GM12878 (cell line): ENCODE data around the gene RAET1E. TPM values are rescaled to one million over a fixed set of nuclear protein-coding genes. Genes with fewer than 3 reads are reported as not detected.

ENCODE experiments used
- ATAC-seq: fragments of 200-7000 bp; cut with Tn5 transposase; 3 replicates; pipeline ENCODE4 v1.9.1; 2020; ENCODE audit warnings: mild to moderate bottlenecking, moderate library complexity
- BruUV-seq: library from RNA; stranded (reverse); fragments of 400-500 nt; replicated peaks from 2 replicates; lab custom pipeline; 2021; lab: Mats Ljungman, UMichigan
- CTCF ChIA-PET: fragments of 300-600 bp; sonication (Branson Sonifier 250); formaldehyde crosslinking; extraction: SDS; loops from one replicate; lab custom pipeline; 2021; ENCODE audit warnings: inconsistent platforms; lab: Yijun Ruan, JAX
- POLR2A ChIA-PET: fragments of 350-600 bp; formaldehyde crosslinking; extraction: SDS; loops from one replicate; lab custom pipeline; 2021; ENCODE audit warnings: inconsistent platforms; lab: Charles Lee
- RAD21 ChIA-PET: fragments of 300-600 bp; sonication (Branson Sonifier 250); formaldehyde crosslinking; loops from one replicate; lab custom pipeline; 2023; ENCODE audit warnings: antibody characterized with exemption; ENCODE audit not compliant: unreplicated experiment; lab: Charles Lee
- SMC1A ChIA-PET: fragments of 300-600 bp; sonication (Branson Sonifier 250); formaldehyde crosslinking; loops from one replicate; lab custom pipeline; 2023; ENCODE audit not compliant: unreplicated experiment, uncharacterized antibody; lab: Charles Lee
- DNase-seq: peaks from one replicate; pipeline ENCODE4 v3.0.0-alpha.2; 2011; ENCODE audit warnings: low read depth, low spot score
- FAIRE-seq: peaks from 3 replicates; lab custom pipeline; 2011; peaks lifted over from hg19 to GRCh38; lab: Jason Lieb, UNC
- H2AFZ ChIP-seq: 2 replicates; pipeline ENCODE4 v1.6.0; 2011; ENCODE audit warnings: low read depth, low read length, control low read depth; ENCODE audit not compliant: control insufficient read depth
- H3K27ac ChIP-seq: 2 replicates; pipeline ENCODE4 v1.5.1; 2011; ENCODE audit warnings: control low read depth; ENCODE audit not compliant: control insufficient read depth, insufficient read depth
- H3K27me3 ChIP-seq, 2 experiments: replicated peaks in 1 of 2; 2 replicates each; pipeline versions ENCODE4 v1.6.0 to v1.6.1; 2011; ENCODE audit warnings: low read length in 1 of 2; ENCODE audit not compliant: control insufficient read depth in 2 of 2, insufficient read depth in 2 of 2
- H3K36me3 ChIP-seq, 2 experiments: 2 replicates each; pipeline ENCODE4 v1.5.1; 2011; ENCODE audit warnings: low read length in 1 of 2; ENCODE audit not compliant: control insufficient read depth in 2 of 2, insufficient read depth in 2 of 2
- H3K4me1 ChIP-seq: 2 replicates; pipeline ENCODE4 v1.6.1; 2011; ENCODE audit warnings: mild to moderate bottlenecking, low read length, moderate library complexity, mixed read lengths; ENCODE audit not compliant: control insufficient read depth, insufficient read depth
- H3K4me2 ChIP-seq: 2 replicates; pipeline ENCODE4 v1.6.0; 2011; ENCODE audit warnings: control low read depth; ENCODE audit not compliant: control insufficient read depth, insufficient read depth
- H3K4me3 ChIP-seq: fragments of 200-600 bp; sonication (generic); 2 replicates; pipeline ENCODE4 v1.5.1; 2016
- H3K79me2 ChIP-seq: 2 replicates; pipeline ENCODE4 v1.6.0; 2011; ENCODE audit warnings: low read length; ENCODE audit not compliant: control insufficient read depth, insufficient read depth
- H3K9ac ChIP-seq: 2 replicates; pipeline ENCODE4 v1.8.0; 2011; ENCODE audit warnings: low read length, control low read depth, mixed read lengths; ENCODE audit not compliant: control insufficient read depth, insufficient read depth
- H3K9me3 ChIP-seq: replicated peaks from 3 replicates; pipeline ENCODE4 v1.5.1; 2011; ENCODE audit warnings: mild to moderate bottlenecking, low read length; ENCODE audit not compliant: control insufficient read depth, insufficient read depth
- H4K20me1 ChIP-seq: 2 replicates; pipeline ENCODE4 v1.6.0; 2011; ENCODE audit not compliant: control insufficient read depth, insufficient read depth
- CEBPB ChIP-seq, 2 experiments: fragments of 150-350 bp in 1 of 2; IDR thresholded peaks; 2 replicates each; pipeline ENCODE4 v1.6.1; 2012 to 2014; ENCODE audit warnings: low read depth in 2 of 2, low read length in 2 of 2, borderline replicate concordance in 1 of 2, inconsistent platforms in 1 of 2
- FOS ChIP-seq: IDR thresholded peaks from 3 replicates; pipeline ENCODE4 v1.6.1; 2011; ENCODE audit warnings: borderline replicate concordance; ENCODE audit not compliant: insufficient read length; ENCODE audit errors: extremely low read depth
- HCFC1 ChIP-seq: fragments of 150-350 bp; IDR thresholded peaks from 2 replicates; pipeline ENCODE4 v1.6.1; 2014; ENCODE audit warnings: low read length
- JUND ChIP-seq: IDR thresholded peaks from 2 replicates; pipeline ENCODE4 v1.6.1; 2012; ENCODE audit warnings: low read depth, mild to moderate bottlenecking, low read length, improper control_type of control experiment, moderate library complexity
- LARP7 ChIP-seq: fragments of 450-650 bp; IDR thresholded peaks from 2 replicates; pipeline ENCODE4 v1.6.1; 2017; ENCODE audit warnings: mild to moderate bottlenecking
- NBN ChIP-seq: fragments of 450-650 bp; IDR thresholded peaks from 2 replicates; pipeline ENCODE4 v1.6.1; 2016
- PAX5 ChIP-seq: IDR thresholded peaks from 2 replicates; pipeline ENCODE4 v1.6.1; 2011; ENCODE audit warnings: low read depth, low read length, borderline replicate concordance
- POLR2A ChIP-seq: IDR thresholded peaks from 2 replicates; pipeline ENCODE4 v1.6.1; 2011; ENCODE audit warnings: low read depth, mild to moderate bottlenecking, low read length
- POU2F2 ChIP-seq: IDR thresholded peaks from 3 replicates; pipeline ENCODE4 v1.6.1; 2011; ENCODE audit warnings: low read depth, mild to moderate bottlenecking, low read length, borderline replicate concordance
- RBBP5 ChIP-seq: fragments of 200-600 bp; sonication (generic); conservative IDR thresholded peaks from 2 replicates; pipeline ENCODE4 v1.6.1; 2016
- SIN3A ChIP-seq: IDR thresholded peaks from 2 replicates; pipeline ENCODE4 v1.6.1; 2012; ENCODE audit warnings: low read depth, low read length, improper control_type of control experiment
- SUPT20H ChIP-seq: IDR thresholded peaks from 2 replicates; pipeline ENCODE4 v1.6.1; 2011; ENCODE audit warnings: low read depth, mild to moderate bottlenecking, low read length, moderate library complexity, borderline replicate concordance; ENCODE audit not compliant: control insufficient read depth
- TCF12 ChIP-seq: IDR thresholded peaks from 2 replicates; pipeline ENCODE4 v1.6.1; 2011; ENCODE audit warnings: low read depth, mild to moderate bottlenecking, low read length
- ZBED1 ChIP-seq: IDR thresholded peaks from 2 replicates; pipeline ENCODE4 v1.6.1; 2016; ENCODE audit warnings: borderline replicate concordance
- WGBS: methylation state at CpG from one replicate; pipeline ENCODE4 v1.1.6; 2016; ENCODE audit warnings: low lambda C conversion rate; ENCODE audit not compliant: insufficient replicate concordance, insufficient coverage; ENCODE audit errors: missing lambda C conversion rate; 5-methylcytosine and 5-hydroxymethylcytosine counted together
- in situ Hi-C: fragments of 300-500 bp; cut with MboI; formaldehyde crosslinking; loops from 9 replicates; pipeline ENCODE4 v1.14.3; 2018; ENCODE audit warnings: mixed read lengths
- intact Hi-C: fragments of 100-400 bp; cut with micrococcal nuclease; formaldehyde crosslinking; loops from one replicate; pipeline ENCODE4 v1.14.2; 2022; ENCODE audit not compliant: unreplicated experiment
- polyA plus RNA-seq, 11 experiments: library from polyadenylated mRNA; depleted of rRNA in 4 of 11; unstranded in 6 of 11; stranded (reverse) in 5 of 11; fragments of >200 nt; fragmentation: Nextera tagmentation in 4 of 11; fragmentation: Illumina TruSeq in 1 of 11; extraction: Ambion mirVana in 4 of 11; extraction: Trizol in 1 of 11; gene quantifications; 1 replicate in 1 of 11; 2 replicates in 10 of 11; pipeline versions ENCODE4 v1.2.1 to v1.2.3, GENCODE V29; 2011 to 2016; ENCODE audit warnings: inconsistent platforms in 2 of 11, missing spikeins in 2 of 11, low read depth in 1 of 11
- total RNA-seq, 4 experiments: library from RNA; depleted of rRNA in 3 of 4; stranded (reverse); fragments of >200 nt in 3 of 4; fragmentation: Illumina TruSeq in 1 of 4; extraction: Trizol in 1 of 4; gene quantifications; 2 replicates each; pipeline versions ENCODE4 v1.2.1 to v1.2.3, GENCODE V29; 2013 to 2021
- TF ChIP-seq, protein P1 (sequence below): IDR thresholded peaks from 2 replicates; pipeline ENCODE4 v1.6.1; 2012; ENCODE audit warnings: low read depth, low read length, improper control_type of control experiment

The RAET1E gene
- total and polyA plus RNA-seq, 10 of the 15 experiments (the other 5 are each of a cell fraction or from before 2014, with no cell fraction given): not detected

DNA sequence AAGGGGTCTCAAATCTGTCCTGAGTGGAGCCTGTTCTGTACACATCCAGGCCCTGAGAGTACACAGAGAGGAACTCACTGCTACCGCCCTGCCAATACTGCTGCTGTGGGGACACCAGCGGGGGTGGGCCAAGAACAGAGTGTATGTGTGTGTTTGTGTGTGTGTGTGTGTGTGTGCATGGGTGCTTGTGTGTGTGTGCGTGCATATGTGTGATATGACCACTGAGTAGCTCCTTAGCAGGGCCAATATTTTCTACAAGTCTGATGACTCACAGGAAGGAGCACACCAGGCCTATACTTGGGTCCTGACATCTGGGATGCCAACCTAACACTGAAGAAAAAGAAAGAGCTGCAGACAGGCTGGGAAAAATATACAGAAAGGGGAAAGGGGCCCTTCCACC is 1.4 kb downstream of the RAET1E start:
- DNase-seq: no peak
- H2AFZ ChIP-seq: no peak overlapping the region
- SMC1A ChIA-PET: no interaction called here
- no peaks in the 10 kb centered on the region for H3K4me1 ChIP-seq
- no TSS peak for BruUV-seq
- TF ChIP-seq LARP7 (no peak), POU2F2 (no peak), ZBED1 (no peak), HCFC1 (no peak), SUPT20H (no peak), SIN3A (no peak), CEBPB (IDR thresholded peaks at IDR 0.05; ENCODE audit: borderline replicate concordance in 1 of 2, low read depth in 2 of 2, low read length in 2 of 2) (no peak), PAX5 (no peak), RBBP5 (no peak), FOS (no peak), POLR2A (no peak), JUND (no peak), NBN (no peak), TCF12 (no peak)
- TF ChIP-seq, protein P1, sequence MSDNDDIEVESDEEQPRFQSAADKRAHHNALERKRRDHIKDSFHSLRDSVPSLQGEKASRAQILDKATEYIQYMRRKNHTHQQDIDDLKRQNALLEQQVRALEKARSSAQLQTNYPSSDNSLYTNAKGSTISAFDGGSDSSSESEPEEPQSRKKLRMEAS: no peak
- no peak overlapping the region for H3K4me2 ChIP-seq
- CTCF ChIA-PET: interaction anchor here (0.6 kb wide), 1 partner anchor 31 kb away, joined by 3 read pairs; no protein-coding TSS in a partner anchor
- POLR2A ChIA-PET: no interaction called here
- ATAC-seq: no peak
- no peaks in the 10 kb centered on the region for H3K9me3 ChIP-seq
- H3K36me3 ChIP-seq: no peaks in the 10 kb centered on the region
- no peaks in the 10 kb centered on the region for H4K20me1 ChIP-seq
- H3K4me3 ChIP-seq: no peak overlapping the region
- in situ Hi-C loops: no loop called here
- RAD21 ChIA-PET: no interaction called here
- no peak overlapping the region for H3K27ac ChIP-seq
- intact Hi-C loops: no loop called here
- peaks cover 0 to 5% of the 10 kb centered on the region in 2 experiments; a peak in 2 of 4 replicates for H3K27me3 ChIP-seq
- H3K79me2 ChIP-seq: no peaks in the 10 kb centered on the region
- 72% methylated on average over 3 of the region's 3 CpGs for WGBS
- no peak for FAIRE-seq
- no peak overlapping the region for H3K9ac ChIP-seq
